Gastroesophageal sphincter (tissue), 3 donors: Measurements from ENCODE around the gene NRXN2.

ENCODE experiments used
- POLR2A ChIP-seq, 2 donors: fragments of 450-650 bp; IDR thresholded peaks; one replicate each; pipeline ENCODE4 v1.6.1; 2017; ENCODE audit warnings: antibody characterized with exemption in 2 of 2, mild to moderate bottlenecking in 2 of 2, moderate library complexity in 1 of 2
- POLR2AphosphoS5 ChIP-seq: sonication (generic); formaldehyde crosslinking; IDR thresholded peaks from one replicate; pipeline ENCODE4 v1.6.1; 2017; ENCODE audit warnings: antibody characterized with exemption
- TF ChIP-seq, protein P1 (sequence below), 4 experiments: fragments of 200-600 bp in 2 of 4; fragments of 450-650 bp in 2 of 4; sonication (generic) in 1 of 4; IDR thresholded peaks; one replicate each; pipeline ENCODE4 v1.5.1; 2017 to 2019; ENCODE audit warnings: antibody characterized with exemption in 4 of 4, mild to moderate bottlenecking in 2 of 4, moderate library complexity in 2 of 4

DNA sequence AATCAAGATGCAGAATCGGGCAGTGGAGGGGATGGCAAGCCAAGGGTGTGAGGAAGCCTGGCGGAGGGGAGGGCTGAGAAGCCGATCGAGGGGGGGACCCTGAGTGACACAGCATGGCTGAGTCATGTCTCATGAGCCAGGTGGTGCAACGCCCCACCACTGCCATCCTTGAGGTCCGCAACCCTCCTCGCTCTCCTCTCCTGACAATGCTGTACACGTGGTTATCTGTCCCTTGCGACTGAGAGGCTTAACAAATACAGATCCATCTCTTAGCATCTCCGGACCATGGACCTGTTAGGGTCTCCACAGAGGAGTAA is 117.8 kb downstream of the NRXN2 start:
- TF ChIP-seq, protein P1, sequence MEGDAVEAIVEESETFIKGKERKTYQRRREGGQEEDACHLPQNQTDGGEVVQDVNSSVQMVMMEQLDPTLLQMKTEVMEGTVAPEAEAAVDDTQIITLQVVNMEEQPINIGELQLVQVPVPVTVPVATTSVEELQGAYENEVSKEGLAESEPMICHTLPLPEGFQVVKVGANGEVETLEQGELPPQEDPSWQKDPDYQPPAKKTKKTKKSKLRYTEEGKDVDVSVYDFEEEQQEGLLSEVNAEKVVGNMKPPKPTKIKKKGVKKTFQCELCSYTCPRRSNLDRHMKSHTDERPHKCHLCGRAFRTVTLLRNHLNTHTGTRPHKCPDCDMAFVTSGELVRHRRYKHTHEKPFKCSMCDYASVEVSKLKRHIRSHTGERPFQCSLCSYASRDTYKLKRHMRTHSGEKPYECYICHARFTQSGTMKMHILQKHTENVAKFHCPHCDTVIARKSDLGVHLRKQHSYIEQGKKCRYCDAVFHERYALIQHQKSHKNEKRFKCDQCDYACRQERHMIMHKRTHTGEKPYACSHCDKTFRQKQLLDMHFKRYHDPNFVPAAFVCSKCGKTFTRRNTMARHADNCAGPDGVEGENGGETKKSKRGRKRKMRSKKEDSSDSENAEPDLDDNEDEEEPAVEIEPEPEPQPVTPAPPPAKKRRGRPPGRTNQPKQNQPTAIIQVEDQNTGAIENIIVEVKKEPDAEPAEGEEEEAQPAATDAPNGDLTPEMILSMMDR (IDR thresholded peaks at IDR 0.05) = no peak
- no peak for TF ChIP-seq POLR2A (IDR thresholded peaks at IDR 0.05)
- TF ChIP-seq POLR2AphosphoS5 = no peak
